Measurements from ENCODE around the gene SLC41A2. TPM values are rescaled to one million over a fixed set of nuclear protein-coding genes. Genes with fewer than 3 reads are reported as not detected.

Gene SLC41A2
- total RNA-seq, 3 donors from 2014 or later, result 29.3 to 46.2 (median 41.9) TPM

GRCh38 chr12:104930388-104931326, 27.4 kb downstream of the SLC41A2 start:
- Histone ChIP-seq H3K27me3 (no peaks in the 10 kb centered on the region), H3K36me3 (no peaks in the 10 kb centered on the region), H3K4me1 (no peaks in the 10 kb centered on the region), H3K9me3 (no peaks in the 10 kb centered on the region), H3K4me3 (no peak overlapping the region), H3K27ac (no peak overlapping the region)
- no peak for DNase-seq (ENCODE audit: low spot score in 2 of 2)
- no peak for TF ChIP-seq CTCF (IDR thresholded peaks at IDR 0.05)
- no peak for TF ChIP-seq POLR2A (IDR thresholded peaks at IDR 0.05)
- no peak for TF ChIP-seq POLR2AphosphoS5 (IDR thresholded peaks at IDR 0.05)
- intact Hi-C loops (cut with DNase I; ENCODE audit: low total_unique reads), result no loop called here

- Histone ChIP-seq H3K27ac (no peak overlapping the region), H3K36me3 (no peaks in the 10 kb centered on the region), H3K4me3 (no peak overlapping the region)
Measured at GRCh38 chr12:104929977-104930376, 28.1 kb downstream of the SLC41A2 start.

GRCh38 chr12:104929368-104929767, 28.7 kb downstream of the SLC41A2 start:
- Histone ChIP-seq H3K9me3 (no peaks in the 10 kb centered on the region), H3K4me3 (no peak overlapping the region), H3K27ac (no peak overlapping the region), H3K27me3 (no peaks in the 10 kb centered on the region), H3K36me3 (no peaks in the 10 kb centered on the region), H3K4me1 (no peaks in the 10 kb centered on the region)
- DNase-seq (ENCODE audit: low spot score in 2 of 2), result no peak
- TF ChIP-seq POLR2A (IDR thresholded peaks at IDR 0.05) (no peak), POLR2AphosphoS5 (IDR thresholded peaks at IDR 0.05) (no peak), CTCF (IDR thresholded peaks at IDR 0.05) (no peak)
- intact Hi-C loops (cut with DNase I; ENCODE audit: low total_unique reads), result no loop called here

More at GRCh38 chr12:104929977-104930376, 28.1 kb downstream of the SLC41A2 start:
- Histone ChIP-seq H3K27me3 (no peaks in the 10 kb centered on the region), H3K4me1 (no peaks in the 10 kb centered on the region), H3K9me3 (no peaks in the 10 kb centered on the region)
- intact Hi-C loops (cut with DNase I; ENCODE audit: low total_unique reads), result no loop called here
- no peak for DNase-seq (ENCODE audit: low spot score in 2 of 2)
- TF ChIP-seq CTCF (IDR thresholded peaks at IDR 0.05), result no peak
- no peak for TF ChIP-seq POLR2AphosphoS5 (IDR thresholded peaks at IDR 0.05)
- TF ChIP-seq POLR2A (IDR thresholded peaks at IDR 0.05), result no peak

- intact Hi-C loops (cut with DNase I; ENCODE audit: low total_unique reads), result no loop called here
- H3K27ac ChIP-seq, result peak overlapping the region in 1 of 2 donors; percentile 41
Measured at GRCh38 chr12:104928036-104928745, 29.9 kb downstream of the SLC41A2 start.

More at GRCh38 chr12:104928036-104928745, 29.9 kb downstream of the SLC41A2 start:
- no peaks in the 10 kb centered on the region for H3K36me3 ChIP-seq
- no peak for DNase-seq (ENCODE audit: low spot score in 2 of 2)
- no peaks in the 10 kb centered on the region for H3K27me3 ChIP-seq
- H3K4me1 ChIP-seq, result no peaks in the 10 kb centered on the region
- H3K4me3 ChIP-seq, result peak overlapping the region in 1 of 3 donors; percentile 23
- TF ChIP-seq CTCF (IDR thresholded peaks at IDR 0.05) (no peak), POLR2AphosphoS5 (IDR thresholded peaks at IDR 0.05) (no peak), POLR2A (IDR thresholded peaks at IDR 0.05) (no peak)
- no peaks in the 10 kb centered on the region for H3K9me3 ChIP-seq

Measured in breast epithelium (tissue), 4 donors.